HG03432 (cell line): ENCODE data around the gene SEMA6A.
"Not testable (repeated sequence)": the region's sequence is repeated elsewhere in the genome, so short reads cannot be mapped to it uniquely, and the experiment has no call there.

ENCODE experiments used
- ATAC-seq: cut with Tn5 transposase; IDR thresholded peaks from one replicate; pipeline ENCODE4 v1.9.1; 2021; ENCODE audit warnings: mild to moderate bottlenecking, moderate library complexity; ENCODE audit not compliant: unreplicated experiment

Gene SEMA6A

GRCh38 chr5:116524966-116525365, 49.7 kb downstream of the SEMA6A start:
- no peak for ATAC-seq

GRCh38 chr5:116524051-116524904, 50.3 kb downstream of the SEMA6A start:
- ATAC-seq, result no peak

- ATAC-seq, result not testable (repeated sequence)
Measured at GRCh38 chr5:116523182-116523581, 51.4 kb downstream of the SEMA6A start.

- ATAC-seq, result no peak
Measured at GRCh38 chr5:116522356-116523136, 52.1 kb downstream of the SEMA6A start.

- peak; percentile 90 for ATAC-seq
Measured at GRCh38 chr5:116521173-116521872, 53.3 kb downstream of the SEMA6A start.

- ATAC-seq, result no peak
Measured at GRCh38 chr5:116520771-116521170, 53.9 kb downstream of the SEMA6A start.

GRCh38 chr5:116518423-116518822, 56.2 kb downstream of the SEMA6A start:
- no peak for ATAC-seq

- no peak for ATAC-seq
Measured at GRCh38 chr5:116517488-116517887, 57.1 kb downstream of the SEMA6A start.

- no peak for ATAC-seq
Measured at GRCh38 chr5:116516021-116516420, 58.6 kb downstream of the SEMA6A start.

- ATAC-seq, result no peak
Measured at GRCh38 chr5:116514421-116514970, 60.1 kb downstream of the SEMA6A start.

GRCh38 chr5:116510517-116510916, 64.1 kb downstream of the SEMA6A start:
- ATAC-seq, result no peak

- no peak for ATAC-seq
Measured at GRCh38 chr5:116509483-116510244, 65.0 kb downstream of the SEMA6A start.

GRCh38 chr5:116508835-116509234, 65.8 kb downstream of the SEMA6A start:
- no peak for ATAC-seq

GRCh38 chr5:116507941-116508655, 66.5 kb downstream of the SEMA6A start:
- ATAC-seq, result no peak

GRCh38 chr5:116507051-116507537, 67.5 kb downstream of the SEMA6A start:
- no peak for ATAC-seq

GRCh38 chr5:116506488-116506887, 68.1 kb downstream of the SEMA6A start:
- no peak for ATAC-seq

- no peak for ATAC-seq
Measured at GRCh38 chr5:116504593-116505166, 69.9 kb downstream of the SEMA6A start.

- ATAC-seq, result no peak
Measured at GRCh38 chr5:116502616-116503015, 72.0 kb downstream of the SEMA6A start.

GRCh38 chr5:116502138-116502537, 72.5 kb downstream of the SEMA6A start:
- no peak for ATAC-seq
